Astrocyte (in vitro differentiated cells and primary cell): ENCODE measurements around the gene UBXN1. TPM values are rescaled to one million over a fixed set of nuclear protein-coding genes. Genes with fewer than 3 reads are reported as not detected.
"Not testable (repeated sequence)": the region's sequence is repeated elsewhere in the genome, so short reads cannot be mapped to it uniquely, and the experiment has no call there.

Experiments
- DNase-seq: peaks from one replicate; pipeline ENCODE4 v3.0.0-alpha.2; 2010; ENCODE audit warnings: low read depth
- FAIRE-seq: peaks from 2 replicates; lab custom pipeline; 2011; peaks lifted over from hg19 to GRCh38; lab: Jason Lieb, UNC
- H2AFZ ChIP-seq: 2 replicates; pipeline ENCODE4 v1.6.0; 2012; ENCODE audit warnings: low read depth, low read length, inconsistent platforms
- H3K27ac ChIP-seq: 2 replicates; pipeline ENCODE4 v1.5.1; 2011; ENCODE audit warnings: low read depth, low read length, inconsistent platforms
- H3K27me3 ChIP-seq: 2 replicates; pipeline ENCODE4 v1.6.0; 2011; ENCODE audit warnings: low read length, inconsistent platforms; ENCODE audit not compliant: insufficient read depth
- H3K36me3 ChIP-seq: 2 replicates; pipeline ENCODE4 v1.5.1; 2011; ENCODE audit warnings: low read length, inconsistent platforms; ENCODE audit not compliant: insufficient read depth
- H3K4me1 ChIP-seq: 2 replicates; pipeline ENCODE4 v1.5.1; 2011; ENCODE audit warnings: low read length, inconsistent platforms; ENCODE audit not compliant: insufficient read depth
- H3K4me2 ChIP-seq: 2 replicates; pipeline ENCODE4 v1.6.0; 2012; ENCODE audit warnings: low read length, inconsistent platforms
- H3K4me3 ChIP-seq: 2 replicates; pipeline ENCODE4 v1.5.1; 2011; ENCODE audit warnings: low read depth, mild to moderate bottlenecking, low read length, inconsistent platforms; ENCODE audit not compliant: insufficient read depth
- H3K79me2 ChIP-seq: 2 replicates; pipeline ENCODE4 v1.6.0; 2012; ENCODE audit warnings: mild to moderate bottlenecking, low read length, inconsistent platforms; ENCODE audit not compliant: insufficient read depth
- H3K9ac ChIP-seq: 2 replicates; pipeline ENCODE4 v1.6.0; 2012; ENCODE audit warnings: mild to moderate bottlenecking, low read length, inconsistent platforms
- H3K9me3 ChIP-seq: 2 replicates; pipeline ENCODE4 v1.5.1; 2012; ENCODE audit warnings: low read depth, mild to moderate bottlenecking, low read length, inconsistent platforms; ENCODE audit not compliant: insufficient read depth
- H4K20me1 ChIP-seq: 2 replicates; pipeline ENCODE4 v1.6.0; 2012; ENCODE audit warnings: low read length, inconsistent platforms; ENCODE audit not compliant: insufficient read depth
- H3K27ac Mint-ChIP-seq: one replicate; pipeline ENCODE4 v1.8.0; 2021; ENCODE audit warnings: mild to moderate bottlenecking, mixed read lengths; ENCODE audit not compliant: unreplicated experiment
- H3K27me3 Mint-ChIP-seq: one replicate; pipeline ENCODE4 v1.8.0; 2021; ENCODE audit warnings: low read depth, mixed read lengths; ENCODE audit not compliant: unreplicated experiment
- H3K36me3 Mint-ChIP-seq: one replicate; pipeline ENCODE4 v1.8.0; 2021; ENCODE audit warnings: low read depth, mixed read lengths; ENCODE audit not compliant: unreplicated experiment
- H3K4me1 Mint-ChIP-seq: one replicate; pipeline ENCODE4 v1.8.0; 2021; ENCODE audit warnings: low read depth, mixed read lengths; ENCODE audit not compliant: unreplicated experiment
- H3K4me3 Mint-ChIP-seq: one replicate; pipeline ENCODE4 v1.8.0; 2021; ENCODE audit warnings: mild to moderate bottlenecking, moderate library complexity, mixed read lengths; ENCODE audit not compliant: unreplicated experiment
- H3K9me3 Mint-ChIP-seq: one replicate; pipeline ENCODE4 v1.8.0; 2021; ENCODE audit warnings: mild to moderate bottlenecking, mixed read lengths; ENCODE audit not compliant: unreplicated experiment
- CTCF ChIP-seq: IDR thresholded peaks from 2 replicates; pipeline ENCODE4 v1.5.1; 2011; ENCODE audit warnings: low read depth, mild to moderate bottlenecking, inconsistent platforms, low read length, moderate library complexity; ENCODE audit not compliant: insufficient read depth
- EZH2 ChIP-seq: IDR thresholded peaks from 2 replicates; pipeline ENCODE4 v1.6.1; 2012; ENCODE audit warnings: mild to moderate bottlenecking, low read length, inconsistent platforms; ENCODE audit not compliant: insufficient read depth
- total RNA-seq: library from RNA; stranded (reverse); gene quantifications from 2 replicates; pipeline ENCODE4 v1.2.1, GENCODE V29; 2021

Gene UBXN1
- total RNA-seq, 1 donor from 2014 or later, result 80.0 TPM

GRCh38 chr11:62706850-62707247, 28.0 kb upstream of the UBXN1 start:
- DNase-seq (no peak), FAIRE-seq (no peak)
- H4K20me1 ChIP-seq, result no peaks in the 10 kb centered on the region
- H3K9ac ChIP-seq, result peak overlapping the region; percentile 65
- peak overlapping the region; percentile 48 for H3K27ac ChIP-seq
- H3K4me1 ChIP-seq, result peaks cover 34% of the 10 kb centered on the region
- H3K79me2 ChIP-seq, result peaks cover 5% of the 10 kb centered on the region
- peak overlapping the region; percentile 94 for H3K4me2 ChIP-seq
- no peaks in the 10 kb centered on the region for H3K27me3 ChIP-seq
- H3K27ac Mint-ChIP-seq, result peak overlapping the region; percentile 93
- H3K4me1 Mint-ChIP-seq, result peaks cover 28% of the 10 kb centered on the region
- TF ChIP-seq EZH2 (no peak), CTCF (no peak)
- H3K9me3 Mint-ChIP-seq, result no peaks in the 10 kb centered on the region
- peak overlapping the region; percentile 85 for H3K4me3 Mint-ChIP-seq
- H3K36me3 ChIP-seq, result peaks cover 17% of the 10 kb centered on the region
- H3K4me3 ChIP-seq, result peak overlapping the region; percentile 59
- H2AFZ ChIP-seq, result no peak overlapping the region
- H3K36me3 Mint-ChIP-seq, result peaks cover 15% of the 10 kb centered on the region
- no peaks in the 10 kb centered on the region for H3K27me3 Mint-ChIP-seq
- H3K9me3 ChIP-seq, result no peaks in the 10 kb centered on the region

GRCh38 chr11:62705880-62706849, 27.3 kb upstream of the UBXN1 start:
- no peaks in the 10 kb centered on the region for H4K20me1 ChIP-seq
- peak overlapping the region; percentile 50 for H2AFZ ChIP-seq
- DNase-seq (peak; percentile 85), FAIRE-seq (no peak)
- peak overlapping the region; percentile 70 for H3K27ac ChIP-seq
- Mint-ChIP-seq H3K27ac (peak overlapping the region; percentile 93), H3K36me3 (peaks cover 15% of the 10 kb centered on the region), H3K4me3 (peak overlapping the region; percentile 87), H3K27me3 (no peaks in the 10 kb centered on the region), H3K4me1 (peaks cover 28% of the 10 kb centered on the region), H3K9me3 (no peaks in the 10 kb centered on the region)
- no peaks in the 10 kb centered on the region for H3K9me3 ChIP-seq
- H3K4me1 ChIP-seq, result peaks cover 34% of the 10 kb centered on the region
- no peaks in the 10 kb centered on the region for H3K27me3 ChIP-seq
- TF ChIP-seq EZH2 (no peak), CTCF (no peak)
- H3K79me2 ChIP-seq, result peaks cover 5% of the 10 kb centered on the region
- H3K36me3 ChIP-seq, result peaks cover 14% of the 10 kb centered on the region
- peak overlapping the region; percentile 86 for H3K9ac ChIP-seq
- H3K4me2 ChIP-seq, result peak overlapping the region; percentile 94
- H3K4me3 ChIP-seq, result peak overlapping the region; percentile 77

DNA sequence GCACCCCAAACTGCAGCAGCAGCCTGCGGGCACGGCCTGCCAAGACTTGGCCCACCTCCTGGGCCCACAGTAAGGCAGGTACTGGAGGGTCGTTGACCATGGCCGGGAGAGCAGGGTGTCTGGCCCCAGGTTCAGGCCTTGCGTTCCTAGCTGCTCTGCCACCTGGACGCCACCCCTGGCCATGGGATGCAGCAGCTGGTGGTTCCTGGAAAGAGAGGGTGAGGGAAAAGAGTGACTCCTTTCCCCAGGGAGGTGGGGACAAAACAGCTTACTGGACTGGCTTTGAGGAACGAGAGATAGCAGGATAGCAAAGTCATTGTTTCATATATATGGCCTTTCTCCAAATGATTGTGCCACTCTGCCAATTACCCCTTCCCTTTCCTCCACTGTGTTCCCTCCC, 26.5 kb upstream of the UBXN1 start:
- no peak for FAIRE-seq
- H3K9ac ChIP-seq, result peak overlapping the region; percentile 86
- H3K27me3 Mint-ChIP-seq, result no peaks in the 10 kb centered on the region
- peak overlapping the region; percentile 70 for H3K27ac ChIP-seq
- peaks cover 13% of the 10 kb centered on the region for H3K36me3 ChIP-seq
- H3K4me1 ChIP-seq, result peaks cover 34% of the 10 kb centered on the region
- peak overlapping the region; percentile 89 for H3K27ac Mint-ChIP-seq
- no peaks in the 10 kb centered on the region for H4K20me1 ChIP-seq
- no peaks in the 10 kb centered on the region for H3K9me3 Mint-ChIP-seq
- TF ChIP-seq EZH2 (no peak), CTCF (no peak)
- H3K4me2 ChIP-seq, result peak overlapping the region; percentile 94
- H3K27me3 ChIP-seq, result no peaks in the 10 kb centered on the region
- no peaks in the 10 kb centered on the region for H3K9me3 ChIP-seq
- H2AFZ ChIP-seq, result peak overlapping the region; percentile 50
- peaks cover 5% of the 10 kb centered on the region for H3K79me2 ChIP-seq
- H3K4me3 ChIP-seq, result peak overlapping the region; percentile 77
- H3K4me1 Mint-ChIP-seq, result peaks cover 28% of the 10 kb centered on the region
- peak overlapping the region; percentile 87 for H3K4me3 Mint-ChIP-seq
- H3K36me3 Mint-ChIP-seq, result peaks cover 11% of the 10 kb centered on the region
- no peak for DNase-seq

- not testable (repeated sequence) for H2AFZ ChIP-seq, H3K9me3 Mint-ChIP-seq
Observed at GRCh38 chr11:62703921-62704320, 25.0 kb upstream of the UBXN1 start.

More at GRCh38 chr11:62703921-62704320, 25.0 kb upstream of the UBXN1 start:
- not testable (repeated sequence) for FAIRE-seq, H3K9ac ChIP-seq, H3K27ac Mint-ChIP-seq, H3K9me3 ChIP-seq, H4K20me1 ChIP-seq, H3K36me3 Mint-ChIP-seq, H3K4me3 Mint-ChIP-seq, H3K4me2 ChIP-seq, H3K4me3 ChIP-seq, H3K79me2 ChIP-seq, DNase-seq, H3K27me3 ChIP-seq, H3K27ac ChIP-seq, H3K27me3 Mint-ChIP-seq
- Histone ChIP-seq H3K4me1 (peaks cover 23% of the 10 kb centered on the region), H3K36me3 (peaks cover 10% of the 10 kb centered on the region)
- peaks cover 24% of the 10 kb centered on the region for H3K4me1 Mint-ChIP-seq
